HL-60 (cell line): ENCODE results near the gene NAGLU.

Source experiments
- CTCF ChIP-seq: IDR thresholded peaks from one replicate; pipeline ENCODE4 v1.5.1; 2011; ENCODE audit warnings: low read length, control low read depth, inconsistent platforms; ENCODE audit not compliant: insufficient read depth
- GABPA ChIP-seq: IDR thresholded peaks from 2 replicates; pipeline ENCODE4 v1.6.1; 2012; ENCODE audit warnings: low read depth
- POLR2AphosphoS5 ChIP-seq: IDR thresholded peaks from 2 replicates; pipeline ENCODE4 v1.6.1; 2012; ENCODE audit warnings: low read depth
- SPI1 ChIP-seq: IDR thresholded peaks from 2 replicates; pipeline ENCODE4 v1.6.1; 2012; ENCODE audit warnings: low read depth, mild to moderate bottlenecking, borderline replicate concordance

GRCh38 chr17:42560246-42560645, 24.2 kb downstream of the NAGLU start:
- TF ChIP-seq POLR2AphosphoS5 (no peak), GABPA (no peak), CTCF (no peak), SPI1 (no peak)
